Testis (tissue), 3 donors: ENCODE data around the gene SDF4. TPM values are rescaled to one million over a fixed set of nuclear protein-coding genes. Genes with fewer than 3 reads are reported as not detected.

ENCODE experiments used
- DNase-seq: peaks from one replicate; pipeline ENCODE4 v3.0.0-alpha.2; 2019
- H3K27ac ChIP-seq, 2 donors: fragments of 200-600 bp; sonication (generic); one replicate each; pipeline ENCODE4 v1.5.1; 2019
- H3K27me3 ChIP-seq: fragments of 200-600 bp; sonication (generic); one replicate; pipeline ENCODE4 v1.5.1; 2019
- H3K36me3 ChIP-seq: fragments of 200-600 bp; sonication (generic); one replicate; pipeline ENCODE4 v1.5.1; 2017; ENCODE audit warnings: low read depth; ENCODE audit errors: missing control alignments
- H3K4me1 ChIP-seq: fragments of 200-600 bp; sonication (generic); one replicate; pipeline ENCODE4 v1.5.1; 2019
- H3K4me3 ChIP-seq, 2 donors: fragments of 200-600 bp; sonication (generic); one replicate each; pipeline ENCODE4 v1.5.1; 2017 to 2019
- H3K9me3 ChIP-seq: fragments of 200-600 bp; sonication (generic); one replicate; pipeline ENCODE4 v1.5.1; 2017
- POLR2A ChIP-seq: fragments of 450-650 bp; IDR thresholded peaks from one replicate; pipeline ENCODE4 v1.6.1; 2017; ENCODE audit warnings: antibody characterized with exemption, mild to moderate bottlenecking, moderate library complexity
- WGBS, 2 donors: methylation state at CpG; one replicate each; pipeline ENCODE4 v1.1.5; 2018; 5-methylcytosine and 5-hydroxymethylcytosine counted together
- intact Hi-C: fragments of 100-400 bp; cut with DNase I; formaldehyde crosslinking; loops from one replicate; pipeline ENCODE4 v1.15.1; 2023; ENCODE audit warnings: low total_unique reads
- polyA plus RNA-seq: library from polyadenylated mRNA; stranded (reverse); fragments of 350-450 nt; fragmentation: Illumina TruSeq; extraction: RNeasy Lipid Tissue Mini Kit (QIAGEN cat#74804); gene quantifications from one replicate; pipeline ENCODE4 v1.2.3, GENCODE V29; 2014; ENCODE audit warnings: low read depth, low replicate concordance; ENCODE audit not compliant: insufficient read depth
- total RNA-seq, 2 donors: library from RNA; depleted of rRNA; stranded (reverse); fragments of >200 nt; gene quantifications; one replicate each; pipeline ENCODE4 v1.2.3, GENCODE V29; 2016
- TF ChIP-seq, protein P1 (sequence below), 3 experiments: fragments of 450-650 bp in 2 of 3; fragments of 200-600 bp in 1 of 3; sonication (generic) in 1 of 3; IDR thresholded peaks; one replicate each; pipeline ENCODE4 v1.5.1; 2016 to 2019; ENCODE audit warnings: antibody characterized with exemption in 3 of 3, mild to moderate bottlenecking in 2 of 3, moderate library complexity in 1 of 3

SDF4 gene
- total and polyA plus RNA-seq, 3 donors from 2014 or later: 146 to 167 (median 158) TPM

DNA sequence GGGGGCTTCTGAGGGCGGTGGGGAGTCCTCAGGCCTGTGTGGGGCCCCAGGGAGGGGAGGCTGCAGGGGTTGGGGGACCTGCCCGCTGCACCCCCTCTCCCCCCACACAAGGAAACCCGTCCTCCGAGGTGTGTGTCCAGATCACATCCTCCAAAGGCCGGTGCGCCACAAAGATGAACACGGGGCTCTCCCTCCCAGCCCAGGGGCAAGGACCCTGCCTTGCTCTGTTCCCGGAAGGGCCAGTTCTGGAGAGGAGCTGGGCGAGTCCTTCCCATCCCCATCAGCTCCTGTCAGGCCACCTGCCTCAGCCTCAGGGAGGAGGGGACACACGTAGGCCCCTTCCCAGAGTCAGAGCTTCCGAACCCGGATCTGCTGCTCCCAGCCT, 60.6 kb downstream of the SDF4 start:
- no peak overlapping the region for H3K27ac ChIP-seq
- H3K36me3 ChIP-seq: no peaks in the 10 kb centered on the region
- no peaks in the 10 kb centered on the region for H3K9me3 ChIP-seq
- no peaks in the 10 kb centered on the region for H3K27me3 ChIP-seq
- DNase-seq: no peak
- no peak overlapping the region for H3K4me3 ChIP-seq
- TF ChIP-seq, protein P1, sequence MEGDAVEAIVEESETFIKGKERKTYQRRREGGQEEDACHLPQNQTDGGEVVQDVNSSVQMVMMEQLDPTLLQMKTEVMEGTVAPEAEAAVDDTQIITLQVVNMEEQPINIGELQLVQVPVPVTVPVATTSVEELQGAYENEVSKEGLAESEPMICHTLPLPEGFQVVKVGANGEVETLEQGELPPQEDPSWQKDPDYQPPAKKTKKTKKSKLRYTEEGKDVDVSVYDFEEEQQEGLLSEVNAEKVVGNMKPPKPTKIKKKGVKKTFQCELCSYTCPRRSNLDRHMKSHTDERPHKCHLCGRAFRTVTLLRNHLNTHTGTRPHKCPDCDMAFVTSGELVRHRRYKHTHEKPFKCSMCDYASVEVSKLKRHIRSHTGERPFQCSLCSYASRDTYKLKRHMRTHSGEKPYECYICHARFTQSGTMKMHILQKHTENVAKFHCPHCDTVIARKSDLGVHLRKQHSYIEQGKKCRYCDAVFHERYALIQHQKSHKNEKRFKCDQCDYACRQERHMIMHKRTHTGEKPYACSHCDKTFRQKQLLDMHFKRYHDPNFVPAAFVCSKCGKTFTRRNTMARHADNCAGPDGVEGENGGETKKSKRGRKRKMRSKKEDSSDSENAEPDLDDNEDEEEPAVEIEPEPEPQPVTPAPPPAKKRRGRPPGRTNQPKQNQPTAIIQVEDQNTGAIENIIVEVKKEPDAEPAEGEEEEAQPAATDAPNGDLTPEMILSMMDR (IDR thresholded peaks at IDR 0.05): no peak
- TF ChIP-seq POLR2A: no peak
- intact Hi-C loops: no loop called here
- WGBS, 2 donors: 53 to 69% methylated on average over 4 to 12 of the region's 12 CpGs
- H3K4me1 ChIP-seq: no peaks in the 10 kb centered on the region

DNA sequence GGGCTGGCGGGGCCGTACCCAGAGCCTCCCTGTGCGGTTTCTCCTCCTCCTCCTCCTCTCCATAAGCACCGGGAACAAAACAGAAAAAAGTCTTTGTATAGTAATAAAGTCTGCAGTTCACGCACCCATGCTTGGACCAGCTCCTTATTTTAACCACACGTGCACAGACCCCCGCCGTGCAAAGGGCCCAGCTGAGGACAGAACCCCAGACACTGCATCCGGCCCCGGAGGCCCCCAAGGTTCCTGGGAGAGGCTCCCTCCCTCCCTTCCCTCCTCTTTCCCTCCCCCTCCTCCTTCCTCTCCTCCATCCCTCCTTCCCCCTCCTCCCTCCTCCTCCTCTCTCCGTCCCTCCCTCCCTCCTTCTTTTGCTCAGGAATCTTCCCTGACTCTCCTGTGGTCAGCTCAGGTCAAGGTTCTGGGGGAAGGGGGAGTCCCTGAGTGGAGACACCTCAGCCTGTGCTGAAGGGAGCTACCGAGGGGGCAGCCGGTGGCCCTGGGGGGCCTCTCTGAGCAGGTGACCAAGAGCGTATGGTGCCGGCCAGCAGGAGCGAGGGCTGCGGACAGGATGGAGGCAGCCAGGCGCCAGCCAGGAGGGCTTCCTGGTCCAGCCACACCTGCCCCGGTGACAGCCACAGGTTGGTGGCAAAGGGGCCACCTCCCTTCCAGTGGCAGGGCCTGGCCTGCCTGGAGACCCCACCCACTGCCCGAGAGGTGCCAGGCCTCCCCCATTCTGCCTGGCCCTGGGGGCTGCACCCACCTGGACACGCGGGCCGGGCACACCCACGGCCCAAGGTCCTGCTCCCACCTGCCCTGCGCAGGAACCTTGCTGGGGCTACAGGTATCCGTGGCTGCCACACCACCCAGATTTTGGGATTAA, 61.3 kb downstream of the SDF4 start:
- 29 to 49% methylated on average over 11 to 26 of the region's 26 CpGs for WGBS, 2 donors
- DNase-seq: no peak
- no peaks in the 10 kb centered on the region for H3K4me1 ChIP-seq

DNA sequence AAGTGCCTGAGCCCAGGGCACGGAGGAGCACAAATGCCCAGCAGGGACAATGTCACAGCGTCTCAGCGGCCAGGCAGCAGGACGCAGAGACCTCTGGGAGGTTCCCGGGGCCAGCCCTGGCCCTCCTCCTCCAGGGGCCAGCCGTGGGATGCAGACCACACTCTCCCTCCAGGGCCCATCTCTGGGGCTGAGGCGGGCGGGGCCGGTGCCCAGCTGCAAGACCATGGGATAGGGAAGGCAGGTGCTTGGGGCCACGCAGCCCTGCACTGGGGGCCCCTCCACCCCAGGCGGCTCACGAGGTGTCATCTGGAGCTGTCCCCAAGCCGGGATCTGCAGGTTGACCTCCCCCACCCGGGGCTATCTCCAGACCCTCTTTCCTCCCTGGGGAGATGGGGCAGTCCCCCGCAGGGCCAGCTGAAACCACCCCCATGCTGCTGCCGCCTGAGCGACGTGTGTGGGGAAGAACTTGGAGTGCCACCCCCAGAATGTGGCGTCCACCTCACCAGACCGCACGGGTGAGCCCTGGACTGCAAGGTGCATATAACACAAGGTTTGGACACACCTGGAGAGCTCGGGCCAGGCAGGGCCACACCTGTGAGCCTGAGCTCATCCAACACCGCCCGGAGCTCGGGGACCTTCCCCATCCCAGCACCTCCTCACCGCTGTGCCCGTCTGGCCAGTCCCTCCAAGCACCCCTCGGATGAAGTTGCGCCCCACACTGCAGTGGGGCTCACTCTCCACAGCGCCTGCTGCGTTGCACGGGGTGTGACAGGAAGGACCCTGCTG, 62.2 kb downstream of the SDF4 start:
- H3K27me3 ChIP-seq: no peaks in the 10 kb centered on the region
- intact Hi-C loops: no loop called here

More for the DNA sequence above, 61.3 kb downstream of the SDF4 start:
- Histone ChIP-seq H3K4me3 (no peak overlapping the region), H3K27me3 (no peaks in the 10 kb centered on the region), H3K36me3 (no peaks in the 10 kb centered on the region), H3K9me3 (no peaks in the 10 kb centered on the region), H3K27ac (no peak overlapping the region)
- TF ChIP-seq, protein P1 (IDR thresholded peaks at IDR 0.05): no peak
- TF ChIP-seq POLR2A: no peak
- intact Hi-C loops: no loop called here

GRCh38 chr1:1168451-1169411, 63.1 kb downstream of the SDF4 start:
- Histone ChIP-seq H3K9me3 (no peaks in the 10 kb centered on the region), H3K36me3 (no peaks in the 10 kb centered on the region), H3K27me3 (no peaks in the 10 kb centered on the region), H3K4me1 (no peaks in the 10 kb centered on the region), H3K27ac (no peak overlapping the region), H3K4me3 (no peak overlapping the region)
- DNase-seq: no peak
- intact Hi-C loops: no loop called here
- TF ChIP-seq, protein P1 (IDR thresholded peaks at IDR 0.05): no peak
- no peak for TF ChIP-seq POLR2A
- 70 to 74% methylated on average over 18 to 36 of the region's 37 CpGs for WGBS, 2 donors

More for the DNA sequence above, 62.2 kb downstream of the SDF4 start:
- no peaks in the 10 kb centered on the region for H3K4me1 ChIP-seq
- H3K9me3 ChIP-seq: no peaks in the 10 kb centered on the region
- H3K4me3 ChIP-seq: no peak overlapping the region
- 56 to 63% methylated on average over 13 to 31 of the region's 32 CpGs for WGBS, 2 donors
- TF ChIP-seq, protein P1 (IDR thresholded peaks at IDR 0.05): no peak
- TF ChIP-seq POLR2A: no peak
- no peak for DNase-seq
- H3K36me3 ChIP-seq: no peaks in the 10 kb centered on the region
- H3K27ac ChIP-seq: no peak overlapping the region
